Bronchial epithelial cell (primary cell): ENCODE data around the gene EML3. TPM values are rescaled to one million over a fixed set of nuclear protein-coding genes. Genes with fewer than 3 reads are reported as not detected.

Experiments used
- DNase-seq: peaks from one replicate; pipeline ENCODE4 v3.0.0-alpha.2; 2010; ENCODE audit warnings: low read depth
- FAIRE-seq: peaks from 2 replicates; lab custom pipeline; 2011; peaks lifted over from hg19 to GRCh38; lab: Jason Lieb, UNC
- H3K27me3 ChIP-seq: 2 replicates; pipeline ENCODE4 v1.5.1; 2011; ENCODE audit warnings: low read length; ENCODE audit not compliant: control insufficient read depth, insufficient read depth
- H3K36me3 ChIP-seq: 2 replicates; pipeline ENCODE4 v1.5.1; 2011; ENCODE audit warnings: low read length; ENCODE audit not compliant: control insufficient read depth, insufficient read depth
- H3K4me3 ChIP-seq: 2 replicates; pipeline ENCODE4 v1.5.1; 2011; ENCODE audit warnings: mild to moderate bottlenecking, low read depth, low read length, control low read depth
- total RNA-seq: library from RNA; depleted of rRNA; stranded (reverse); fragments of >200 nt; gene quantifications from 2 replicates; pipeline ENCODE4 v1.2.1, GENCODE V29; 2014
- TF ChIP-seq, protein P1 (sequence below): IDR thresholded peaks from 2 replicates; pipeline ENCODE4 v1.5.1; 2011; ENCODE audit warnings: mild to moderate bottlenecking, moderate library complexity, low read length, control low read depth, inconsistent platforms; ENCODE audit not compliant: insufficient read depth, severe bottlenecking

EML3 gene
- total RNA-seq, 1 donor from 2014 or later = 10.0 TPM

GRCh38 chr11:62649486-62649885 lies 36.9 kb upstream of the EML3 start:
- FAIRE-seq (no peak), DNase-seq (no peak)
- peaks cover 15% of the 10 kb centered on the region for H3K36me3 ChIP-seq

GRCh38 chr11:62648967-62649364 lies 36.4 kb upstream of the EML3 start:
- FAIRE-seq (no peak), DNase-seq (no peak)
- TF ChIP-seq, protein P1, sequence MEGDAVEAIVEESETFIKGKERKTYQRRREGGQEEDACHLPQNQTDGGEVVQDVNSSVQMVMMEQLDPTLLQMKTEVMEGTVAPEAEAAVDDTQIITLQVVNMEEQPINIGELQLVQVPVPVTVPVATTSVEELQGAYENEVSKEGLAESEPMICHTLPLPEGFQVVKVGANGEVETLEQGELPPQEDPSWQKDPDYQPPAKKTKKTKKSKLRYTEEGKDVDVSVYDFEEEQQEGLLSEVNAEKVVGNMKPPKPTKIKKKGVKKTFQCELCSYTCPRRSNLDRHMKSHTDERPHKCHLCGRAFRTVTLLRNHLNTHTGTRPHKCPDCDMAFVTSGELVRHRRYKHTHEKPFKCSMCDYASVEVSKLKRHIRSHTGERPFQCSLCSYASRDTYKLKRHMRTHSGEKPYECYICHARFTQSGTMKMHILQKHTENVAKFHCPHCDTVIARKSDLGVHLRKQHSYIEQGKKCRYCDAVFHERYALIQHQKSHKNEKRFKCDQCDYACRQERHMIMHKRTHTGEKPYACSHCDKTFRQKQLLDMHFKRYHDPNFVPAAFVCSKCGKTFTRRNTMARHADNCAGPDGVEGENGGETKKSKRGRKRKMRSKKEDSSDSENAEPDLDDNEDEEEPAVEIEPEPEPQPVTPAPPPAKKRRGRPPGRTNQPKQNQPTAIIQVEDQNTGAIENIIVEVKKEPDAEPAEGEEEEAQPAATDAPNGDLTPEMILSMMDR = no peak
- Histone ChIP-seq H3K36me3 (peaks cover 18% of the 10 kb centered on the region), H3K27me3 (no peaks in the 10 kb centered on the region), H3K4me3 (no peak overlapping the region)

More at GRCh38 chr11:62649486-62649885, 36.9 kb upstream of the EML3 start:
- Histone ChIP-seq H3K27me3 (no peaks in the 10 kb centered on the region), H3K4me3 (no peak overlapping the region)
- TF ChIP-seq, protein P1 = no peak

DNA sequence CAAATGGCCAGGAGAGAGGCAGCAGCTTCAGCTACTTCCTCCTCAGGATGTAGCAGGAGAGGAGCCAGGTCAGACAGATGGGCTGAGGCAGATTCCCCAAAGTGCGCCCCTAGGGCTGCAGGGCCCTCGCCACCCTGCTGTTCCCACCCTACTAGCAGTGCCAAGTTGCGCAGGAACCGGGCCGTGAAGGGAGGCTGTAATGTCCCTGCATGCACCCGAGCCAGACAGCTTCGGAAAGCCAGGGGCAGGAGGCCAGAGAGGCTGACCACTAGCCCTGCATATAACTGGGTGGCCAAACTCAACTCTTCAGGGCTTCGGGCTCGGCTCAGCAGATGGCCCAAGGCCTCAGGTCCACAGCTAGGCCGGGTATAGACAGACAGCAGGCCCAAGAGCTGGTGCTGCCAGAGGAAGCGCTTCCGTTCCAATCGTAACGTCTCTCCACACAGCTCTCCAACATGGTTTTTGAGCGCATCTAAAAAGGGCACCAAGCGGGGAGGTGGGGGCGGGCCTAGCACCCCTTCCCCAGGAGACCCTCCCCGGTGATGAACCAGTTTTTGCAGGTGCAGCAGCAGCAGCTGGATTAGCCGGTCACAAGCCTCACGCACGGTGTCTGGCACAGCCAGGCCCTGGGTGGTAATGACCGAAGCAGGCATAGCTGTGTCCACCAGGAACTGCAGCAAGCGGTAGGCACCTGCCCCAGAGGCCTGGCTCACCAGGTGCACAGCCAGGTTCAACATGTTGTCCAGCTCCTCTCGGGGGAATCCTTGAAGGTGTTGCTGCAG lies 35.8 kb upstream of the EML3 start:
- Histone ChIP-seq H3K27me3 (no peaks in the 10 kb centered on the region), H3K4me3 (no peak overlapping the region), H3K36me3 (peaks cover 18% of the 10 kb centered on the region)
- DNase-seq (no peak), FAIRE-seq (no peak)
- TF ChIP-seq, protein P1 = no peak

DNA sequence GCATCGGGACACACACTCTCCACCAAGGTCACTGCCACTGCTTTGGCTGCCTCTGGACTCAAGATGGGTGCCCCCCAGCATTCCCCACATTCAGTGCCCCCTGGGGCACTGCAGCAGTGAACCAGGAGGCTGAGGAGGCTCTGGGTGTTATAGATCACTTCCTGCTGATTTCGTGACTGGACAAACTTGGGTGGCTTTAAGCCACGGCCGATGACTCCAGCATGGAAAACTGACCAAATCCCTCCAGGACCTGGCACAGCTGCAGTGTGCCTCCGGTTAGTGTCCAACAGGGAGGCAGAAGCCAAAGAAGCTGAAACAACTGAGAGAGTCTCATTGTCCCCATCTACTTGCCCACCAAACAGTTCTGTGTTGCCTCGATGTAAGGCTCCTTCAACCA lies 35.0 kb upstream of the EML3 start:
- TF ChIP-seq, protein P1 = no peak
- peaks cover 18% of the 10 kb centered on the region for H3K36me3 ChIP-seq
- no peaks in the 10 kb centered on the region for H3K27me3 ChIP-seq
- no peak overlapping the region for H3K4me3 ChIP-seq
- FAIRE-seq = no peak
- DNase-seq = no peak

- no peak for DNase-seq
- no peak for FAIRE-seq
- TF ChIP-seq, protein P1 = no peak
- no peaks in the 10 kb centered on the region for H3K27me3 ChIP-seq
- peaks cover 18% of the 10 kb centered on the region for H3K36me3 ChIP-seq
- no peak overlapping the region for H3K4me3 ChIP-seq
Observed at GRCh38 chr11:62646825-62647608, 34.4 kb upstream of the EML3 start.
